Measurements from ENCODE around the gene PROZ. TPM values are rescaled to one million over a fixed set of nuclear protein-coding genes. Genes with fewer than 3 reads are reported as not detected.

The PROZ gene
- total and polyA plus RNA-seq, 2 of the 13 experiments (the other 11 are each of a cell fraction or from before 2014, with no cell fraction given), result 5.6 to 22.5 TPM

GRCh38 chr13:113151745-113152690 lies 6.4 kb upstream of the PROZ start (continued):
- TF ChIP-seq ZFP62 (CRISPR knock-in tag; IDR thresholded peaks at IDR 0.05) (0 out of 2 replicates have a peak, but pooled peaks have one; percentile 41), TSC22D2 (CRISPR knock-in tag; IDR thresholded peaks at IDR 0.05; ENCODE audit: borderline replicate concordance) (no peak), E2F2 (CRISPR knock-in tag; IDR thresholded peaks at IDR 0.05; ENCODE audit: borderline replicate concordance) (no peak), HOXA9 (CRISPR knock-in tag; IDR thresholded peaks at IDR 0.05; ENCODE audit: borderline replicate concordance) (no peak; the same call in 1 of the 2 replicates), IKZF1 (IDR thresholded peaks at IDR 0.05) (no peak), RXRB (CRISPR knock-in tag; IDR thresholded peaks at IDR 0.05; ENCODE audit: borderline replicate concordance) (no peak), RORA (CRISPR knock-in tag; IDR thresholded peaks at IDR 0.05) (no peak), HNRNPUL1 (IDR thresholded peaks at IDR 0.05; ENCODE audit: low read depth, low read length) (no peak), ZNF678 (CRISPR knock-in tag; IDR thresholded peaks at IDR 0.05) (no peak), ZNF138 (CRISPR knock-in tag; IDR thresholded peaks at IDR 0.05; ENCODE audit: low read depth) (no peak), NFE2 (CRISPR knock-in tag; IDR thresholded peaks at IDR 0.05) (no peak), SNRNP70 (IDR thresholded peaks at IDR 0.05; ENCODE audit: low read depth, low read length) (no peak), GLMP (CRISPR knock-in tag; IDR thresholded peaks at IDR 0.05; ENCODE audit: borderline replicate concordance) (no peak), ZBTB7B (CRISPR knock-in tag; IDR thresholded peaks at IDR 0.05) (no peak), ZNF704 (CRISPR knock-in tag; IDR thresholded peaks at IDR 0.05; ENCODE audit: borderline replicate concordance) (no peak)
- TF ChIP-seq, protein P1, sequence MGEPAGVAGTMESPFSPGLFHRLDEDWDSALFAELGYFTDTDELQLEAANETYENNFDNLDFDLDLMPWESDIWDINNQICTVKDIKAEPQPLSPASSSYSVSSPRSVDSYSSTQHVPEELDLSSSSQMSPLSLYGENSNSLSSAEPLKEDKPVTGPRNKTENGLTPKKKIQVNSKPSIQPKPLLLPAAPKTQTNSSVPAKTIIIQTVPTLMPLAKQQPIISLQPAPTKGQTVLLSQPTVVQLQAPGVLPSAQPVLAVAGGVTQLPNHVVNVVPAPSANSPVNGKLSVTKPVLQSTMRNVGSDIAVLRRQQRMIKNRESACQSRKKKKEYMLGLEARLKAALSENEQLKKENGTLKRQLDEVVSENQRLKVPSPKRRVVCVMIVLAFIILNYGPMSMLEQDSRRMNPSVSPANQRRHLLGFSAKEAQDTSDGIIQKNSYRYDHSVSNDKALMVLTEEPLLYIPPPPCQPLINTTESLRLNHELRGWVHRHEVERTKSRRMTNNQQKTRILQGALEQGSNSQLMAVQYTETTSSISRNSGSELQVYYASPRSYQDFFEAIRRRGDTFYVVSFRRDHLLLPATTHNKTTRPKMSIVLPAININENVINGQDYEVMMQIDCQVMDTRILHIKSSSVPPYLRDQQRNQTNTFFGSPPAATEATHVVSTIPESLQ (CRISPR knock-in tag; conservative IDR thresholded peaks at IDR 0.05), result no peak
- TF ChIP-seq, protein P2, sequence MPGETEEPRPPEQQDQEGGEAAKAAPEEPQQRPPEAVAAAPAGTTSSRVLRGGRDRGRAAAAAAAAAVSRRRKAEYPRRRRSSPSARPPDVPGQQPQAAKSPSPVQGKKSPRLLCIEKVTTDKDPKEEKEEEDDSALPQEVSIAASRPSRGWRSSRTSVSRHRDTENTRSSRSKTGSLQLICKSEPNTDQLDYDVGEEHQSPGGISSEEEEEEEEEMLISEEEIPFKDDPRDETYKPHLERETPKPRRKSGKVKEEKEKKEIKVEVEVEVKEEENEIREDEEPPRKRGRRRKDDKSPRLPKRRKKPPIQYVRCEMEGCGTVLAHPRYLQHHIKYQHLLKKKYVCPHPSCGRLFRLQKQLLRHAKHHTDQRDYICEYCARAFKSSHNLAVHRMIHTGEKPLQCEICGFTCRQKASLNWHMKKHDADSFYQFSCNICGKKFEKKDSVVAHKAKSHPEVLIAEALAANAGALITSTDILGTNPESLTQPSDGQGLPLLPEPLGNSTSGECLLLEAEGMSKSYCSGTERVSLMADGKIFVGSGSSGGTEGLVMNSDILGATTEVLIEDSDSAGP (CRISPR knock-in tag; IDR thresholded peaks at IDR 0.05; ENCODE audit: borderline replicate concordance), result peak; percentile 27; the same call in 1 of the 2 replicates
- TF ChIP-seq, protein P3, sequence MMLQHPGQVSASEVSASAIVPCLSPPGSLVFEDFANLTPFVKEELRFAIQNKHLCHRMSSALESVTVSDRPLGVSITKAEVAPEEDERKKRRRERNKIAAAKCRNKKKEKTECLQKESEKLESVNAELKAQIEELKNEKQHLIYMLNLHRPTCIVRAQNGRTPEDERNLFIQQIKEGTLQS (CRISPR knock-in tag; IDR thresholded peaks at IDR 0.05), result no peak
- TF ChIP-seq, protein P4, sequence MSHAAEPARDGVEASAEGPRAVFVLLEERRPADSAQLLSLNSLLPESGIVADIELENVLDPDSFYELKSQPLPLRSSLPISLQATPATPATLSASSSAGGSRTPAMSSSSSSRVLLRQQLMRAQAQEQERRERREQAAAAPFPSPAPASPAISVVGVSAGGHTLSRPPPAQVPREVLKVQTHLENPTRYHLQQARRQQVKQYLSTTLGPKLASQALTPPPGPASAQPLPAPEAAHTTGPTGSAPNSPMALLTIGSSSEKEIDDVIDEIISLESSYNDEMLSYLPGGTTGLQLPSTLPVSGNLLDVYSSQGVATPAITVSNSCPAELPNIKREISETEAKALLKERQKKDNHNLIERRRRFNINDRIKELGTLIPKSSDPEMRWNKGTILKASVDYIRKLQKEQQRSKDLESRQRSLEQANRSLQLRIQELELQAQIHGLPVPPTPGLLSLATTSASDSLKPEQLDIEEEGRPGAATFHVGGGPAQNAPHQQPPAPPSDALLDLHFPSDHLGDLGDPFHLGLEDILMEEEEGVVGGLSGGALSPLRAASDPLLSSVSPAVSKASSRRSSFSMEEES (CRISPR knock-in tag; IDR thresholded peaks at IDR 0.05), result no peak

Measured in HepG2 (cell line).